ENCODE data around the gene TMEM81.

DNA sequence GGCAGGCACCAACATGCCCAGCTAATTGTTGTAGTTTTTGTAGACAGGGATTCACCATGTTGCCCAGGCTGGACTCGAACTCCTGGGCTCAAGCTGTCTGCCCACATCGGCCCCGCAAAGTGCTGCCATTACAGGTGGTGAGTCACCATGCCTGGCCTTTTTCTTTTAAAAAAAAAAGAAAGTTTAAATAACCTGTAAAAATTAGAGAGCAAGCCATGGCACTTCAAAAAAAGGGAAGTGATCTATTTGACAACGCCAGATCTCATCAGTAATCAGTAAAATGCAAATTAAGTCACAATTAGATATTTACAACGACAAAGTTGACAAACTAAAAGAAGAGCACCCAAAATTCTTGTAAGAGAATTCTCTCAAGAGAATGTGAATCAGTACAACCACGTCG, 40.5 kb upstream of the TMEM81 start:
- TF ChIP-seq, protein P1, sequence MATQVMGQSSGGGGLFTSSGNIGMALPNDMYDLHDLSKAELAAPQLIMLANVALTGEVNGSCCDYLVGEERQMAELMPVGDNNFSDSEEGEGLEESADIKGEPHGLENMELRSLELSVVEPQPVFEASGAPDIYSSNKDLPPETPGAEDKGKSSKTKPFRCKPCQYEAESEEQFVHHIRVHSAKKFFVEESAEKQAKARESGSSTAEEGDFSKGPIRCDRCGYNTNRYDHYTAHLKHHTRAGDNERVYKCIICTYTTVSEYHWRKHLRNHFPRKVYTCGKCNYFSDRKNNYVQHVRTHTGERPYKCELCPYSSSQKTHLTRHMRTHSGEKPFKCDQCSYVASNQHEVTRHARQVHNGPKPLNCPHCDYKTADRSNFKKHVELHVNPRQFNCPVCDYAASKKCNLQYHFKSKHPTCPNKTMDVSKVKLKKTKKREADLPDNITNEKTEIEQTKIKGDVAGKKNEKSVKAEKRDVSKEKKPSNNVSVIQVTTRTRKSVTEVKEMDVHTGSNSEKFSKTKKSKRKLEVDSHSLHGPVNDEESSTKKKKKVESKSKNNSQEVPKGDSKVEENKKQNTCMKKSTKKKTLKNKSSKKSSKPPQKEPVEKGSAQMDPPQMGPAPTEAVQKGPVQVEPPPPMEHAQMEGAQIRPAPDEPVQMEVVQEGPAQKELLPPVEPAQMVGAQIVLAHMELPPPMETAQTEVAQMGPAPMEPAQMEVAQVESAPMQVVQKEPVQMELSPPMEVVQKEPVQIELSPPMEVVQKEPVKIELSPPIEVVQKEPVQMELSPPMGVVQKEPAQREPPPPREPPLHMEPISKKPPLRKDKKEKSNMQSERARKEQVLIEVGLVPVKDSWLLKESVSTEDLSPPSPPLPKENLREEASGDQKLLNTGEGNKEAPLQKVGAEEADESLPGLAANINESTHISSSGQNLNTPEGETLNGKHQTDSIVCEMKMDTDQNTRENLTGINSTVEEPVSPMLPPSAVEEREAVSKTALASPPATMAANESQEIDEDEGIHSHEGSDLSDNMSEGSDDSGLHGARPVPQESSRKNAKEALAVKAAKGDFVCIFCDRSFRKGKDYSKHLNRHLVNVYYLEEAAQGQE (IDR thresholded peaks at IDR 0.05) = no peak
- no peak for TF ChIP-seq SP1 (IDR thresholded peaks at IDR 0.05)
- TF ChIP-seq, protein P2, sequence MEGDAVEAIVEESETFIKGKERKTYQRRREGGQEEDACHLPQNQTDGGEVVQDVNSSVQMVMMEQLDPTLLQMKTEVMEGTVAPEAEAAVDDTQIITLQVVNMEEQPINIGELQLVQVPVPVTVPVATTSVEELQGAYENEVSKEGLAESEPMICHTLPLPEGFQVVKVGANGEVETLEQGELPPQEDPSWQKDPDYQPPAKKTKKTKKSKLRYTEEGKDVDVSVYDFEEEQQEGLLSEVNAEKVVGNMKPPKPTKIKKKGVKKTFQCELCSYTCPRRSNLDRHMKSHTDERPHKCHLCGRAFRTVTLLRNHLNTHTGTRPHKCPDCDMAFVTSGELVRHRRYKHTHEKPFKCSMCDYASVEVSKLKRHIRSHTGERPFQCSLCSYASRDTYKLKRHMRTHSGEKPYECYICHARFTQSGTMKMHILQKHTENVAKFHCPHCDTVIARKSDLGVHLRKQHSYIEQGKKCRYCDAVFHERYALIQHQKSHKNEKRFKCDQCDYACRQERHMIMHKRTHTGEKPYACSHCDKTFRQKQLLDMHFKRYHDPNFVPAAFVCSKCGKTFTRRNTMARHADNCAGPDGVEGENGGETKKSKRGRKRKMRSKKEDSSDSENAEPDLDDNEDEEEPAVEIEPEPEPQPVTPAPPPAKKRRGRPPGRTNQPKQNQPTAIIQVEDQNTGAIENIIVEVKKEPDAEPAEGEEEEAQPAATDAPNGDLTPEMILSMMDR (IDR thresholded peaks at IDR 0.05; ENCODE audit: low read depth, low read length, missing input control) = no peak
- TF ChIP-seq, protein P3, sequence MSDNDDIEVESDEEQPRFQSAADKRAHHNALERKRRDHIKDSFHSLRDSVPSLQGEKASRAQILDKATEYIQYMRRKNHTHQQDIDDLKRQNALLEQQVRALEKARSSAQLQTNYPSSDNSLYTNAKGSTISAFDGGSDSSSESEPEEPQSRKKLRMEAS (IDR thresholded peaks at IDR 0.05) = no peak
